Left ventricle myocardium inferior (tissue), 1 donor: Measurements from ENCODE around the gene FRAS1. TPM values are rescaled to one million over a fixed set of nuclear protein-coding genes. Genes with fewer than 3 reads are reported as not detected.

Source experiments
- DNase-seq: peaks from one replicate; pipeline ENCODE4 v3.0.0-alpha.2; 2020
- H3K27ac ChIP-seq: fragments of 200-600 bp; replicated peaks from 2 replicates; pipeline ENCODE4 v1.8.0; 2021
- H3K27me3 ChIP-seq: fragments of 200-600 bp; 2 replicates; pipeline ENCODE4 v1.8.0; 2021; ENCODE audit warnings: low read depth
- H3K36me3 ChIP-seq: fragments of 200-600 bp; 2 replicates; pipeline ENCODE4 v1.8.0; 2021
- H3K4me1 ChIP-seq: fragments of 200-600 bp; 2 replicates; pipeline ENCODE4 v1.8.0; 2021
- H3K4me3 ChIP-seq: fragments of 200-600 bp; 2 replicates; pipeline ENCODE4 v1.8.0; 2021; ENCODE audit warnings: mild to moderate bottlenecking, moderate library complexity
- H3K9me3 ChIP-seq: fragments of 200-600 bp; replicated peaks from 2 replicates; pipeline ENCODE4 v1.8.0; 2021
- intact Hi-C: fragments of 100-400 bp; cut with micrococcal nuclease; formaldehyde crosslinking; loops from one replicate; pipeline ENCODE4 v1.11.0; 2022
- total RNA-seq: library from RNA; stranded (reverse); fragmentation: NEBNext Ultra II Directional; extraction: Animal tissue kit (Norgen Biotek cat#: 25700); gene quantifications from one replicate; pipeline ENCODE4 v1.2.1, GENCODE V29; 2021
- TF ChIP-seq, protein P1 (sequence below): fragments of 200-600 bp; IDR thresholded peaks from 2 replicates; pipeline ENCODE4 v1.8.0; 2021; ENCODE audit warnings: antibody characterized with exemption, mild to moderate bottlenecking, borderline replicate concordance
- donor health status: DM: no; HTN: yes; CAD: no; lungs with severe emphysema.

The FRAS1 gene
- total RNA-seq, 1 donor from 2014 or later: 1.4 TPM

DNA sequence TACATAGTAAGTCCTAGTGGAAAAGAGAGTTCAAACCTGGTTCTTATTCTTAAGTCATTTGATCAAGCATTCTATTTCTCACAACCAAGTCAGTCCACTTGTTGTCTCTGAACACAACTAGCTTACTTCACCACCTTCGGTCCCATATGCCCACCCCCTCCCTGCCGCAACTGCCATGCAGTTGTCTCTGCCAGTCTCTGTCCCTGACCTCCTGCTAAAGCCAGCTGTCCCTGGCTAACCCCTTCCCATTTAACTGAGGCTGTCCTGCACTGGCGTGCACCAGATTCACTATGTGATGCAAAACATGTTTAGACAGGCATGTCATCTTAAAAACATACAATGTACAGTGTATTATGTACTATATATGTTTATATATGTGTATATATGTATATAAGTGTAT is 12.7 kb downstream of the FRAS1 start:
- no peaks in the 10 kb centered on the region for H3K4me1 ChIP-seq
- no peaks in the 10 kb centered on the region for H3K36me3 ChIP-seq
- no peak overlapping the region for H3K27ac ChIP-seq
- no peak for DNase-seq
- intact Hi-C loops: no loop called here
- TF ChIP-seq, protein P1, sequence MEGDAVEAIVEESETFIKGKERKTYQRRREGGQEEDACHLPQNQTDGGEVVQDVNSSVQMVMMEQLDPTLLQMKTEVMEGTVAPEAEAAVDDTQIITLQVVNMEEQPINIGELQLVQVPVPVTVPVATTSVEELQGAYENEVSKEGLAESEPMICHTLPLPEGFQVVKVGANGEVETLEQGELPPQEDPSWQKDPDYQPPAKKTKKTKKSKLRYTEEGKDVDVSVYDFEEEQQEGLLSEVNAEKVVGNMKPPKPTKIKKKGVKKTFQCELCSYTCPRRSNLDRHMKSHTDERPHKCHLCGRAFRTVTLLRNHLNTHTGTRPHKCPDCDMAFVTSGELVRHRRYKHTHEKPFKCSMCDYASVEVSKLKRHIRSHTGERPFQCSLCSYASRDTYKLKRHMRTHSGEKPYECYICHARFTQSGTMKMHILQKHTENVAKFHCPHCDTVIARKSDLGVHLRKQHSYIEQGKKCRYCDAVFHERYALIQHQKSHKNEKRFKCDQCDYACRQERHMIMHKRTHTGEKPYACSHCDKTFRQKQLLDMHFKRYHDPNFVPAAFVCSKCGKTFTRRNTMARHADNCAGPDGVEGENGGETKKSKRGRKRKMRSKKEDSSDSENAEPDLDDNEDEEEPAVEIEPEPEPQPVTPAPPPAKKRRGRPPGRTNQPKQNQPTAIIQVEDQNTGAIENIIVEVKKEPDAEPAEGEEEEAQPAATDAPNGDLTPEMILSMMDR: no peak
- H3K4me3 ChIP-seq: no peak overlapping the region
- no peaks in the 10 kb centered on the region for H3K9me3 ChIP-seq
- H3K27me3 ChIP-seq: no peaks in the 10 kb centered on the region

- Histone ChIP-seq H3K4me1 (no peaks in the 10 kb centered on the region), H3K4me3 (no peak overlapping the region), H3K27me3 (no peaks in the 10 kb centered on the region), H3K27ac (no peak overlapping the region), H3K9me3 (no peaks in the 10 kb centered on the region), H3K36me3 (no peaks in the 10 kb centered on the region)
- intact Hi-C loops: no loop called here
- no peak for DNase-seq
- TF ChIP-seq, protein P1: no peak
These were observed 13.7 kb downstream of the FRAS1 start for GRCh38 chr4:78070731-78071282.

DNA sequence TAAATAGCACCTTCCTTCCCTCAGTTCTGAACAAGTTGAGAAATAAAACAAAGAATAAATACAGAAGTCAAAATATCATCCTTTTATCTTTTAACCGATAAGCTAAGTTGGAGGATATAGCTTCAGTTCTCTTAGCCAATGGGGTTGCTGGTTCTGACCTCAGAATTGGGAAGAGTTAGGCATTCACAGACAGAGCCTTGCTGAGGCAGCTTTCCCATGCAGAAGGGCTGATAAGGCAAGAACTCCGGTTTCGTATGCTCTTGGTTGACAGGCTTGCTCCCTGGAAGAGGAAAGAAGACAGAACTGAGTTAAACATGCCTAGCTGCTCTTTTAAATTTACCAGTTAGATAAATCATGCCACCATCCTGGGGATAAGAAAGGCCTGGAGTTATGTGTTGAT is 17.6 kb downstream of the FRAS1 start:
- TF ChIP-seq, protein P1: no peak
- intact Hi-C loops: no loop called here
- no peaks in the 10 kb centered on the region for H3K4me1 ChIP-seq

DNA sequence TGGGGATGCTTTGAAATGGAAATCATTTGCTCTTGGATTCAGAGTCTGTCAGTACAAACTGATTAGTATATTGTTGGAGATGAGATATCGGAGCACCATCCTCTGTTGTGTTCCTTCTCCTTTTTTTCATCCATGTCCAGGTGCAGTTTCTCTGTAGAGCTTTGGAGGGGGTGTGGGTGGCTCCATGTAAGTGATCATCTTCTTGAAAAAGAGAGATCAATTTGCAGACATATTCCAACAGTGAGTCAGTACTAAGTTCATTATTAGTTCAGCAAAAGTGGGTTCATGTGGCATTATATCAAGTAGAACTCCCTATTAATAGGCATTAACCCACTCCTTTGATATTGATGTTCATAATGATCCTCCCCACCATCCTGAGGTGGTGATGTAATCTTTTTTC is 18.9 kb downstream of the FRAS1 start:
- H3K27me3 ChIP-seq: no peaks in the 10 kb centered on the region
- TF ChIP-seq, protein P1: no peak
- H3K4me1 ChIP-seq: no peaks in the 10 kb centered on the region
- H3K27ac ChIP-seq: no peak overlapping the region
- H3K4me3 ChIP-seq: no peak overlapping the region
- intact Hi-C loops: no loop called here
- DNase-seq: no peak
- no peaks in the 10 kb centered on the region for H3K9me3 ChIP-seq
- H3K36me3 ChIP-seq: no peaks in the 10 kb centered on the region

More for the DNA sequence above, 17.6 kb downstream of the FRAS1 start:
- H3K36me3 ChIP-seq: no peaks in the 10 kb centered on the region
- H3K4me3 ChIP-seq: no peak overlapping the region
- no peak for DNase-seq
- H3K27me3 ChIP-seq: no peaks in the 10 kb centered on the region
- H3K9me3 ChIP-seq: no peaks in the 10 kb centered on the region
- H3K27ac ChIP-seq: no peak overlapping the region

GRCh38 chr4:78078101-78078500 is 21.0 kb downstream of the FRAS1 start:
- H3K27ac ChIP-seq: no peak overlapping the region
- DNase-seq: no peak
- intact Hi-C loops: no loop called here
- H3K4me3 ChIP-seq: no peak overlapping the region
- TF ChIP-seq, protein P1: no peak
- no peaks in the 10 kb centered on the region for H3K27me3 ChIP-seq
- H3K36me3 ChIP-seq: no peaks in the 10 kb centered on the region
- H3K9me3 ChIP-seq: no peaks in the 10 kb centered on the region
- H3K4me1 ChIP-seq: peaks cover 2% of the 10 kb centered on the region
